Gastroesophageal sphincter (tissue), 3 donors: Measurements from ENCODE around the gene AP5B1.

Experiments
- EP300 ChIP-seq: sonication (generic); formaldehyde crosslinking; IDR thresholded peaks from one replicate; pipeline ENCODE4 v1.6.1; 2017; ENCODE audit warnings: antibody characterized with exemption, mild to moderate bottlenecking
- POLR2A ChIP-seq, 2 donors: fragments of 450-650 bp; IDR thresholded peaks; one replicate each; pipeline ENCODE4 v1.6.1; 2017; ENCODE audit warnings: antibody characterized with exemption in 2 of 2, mild to moderate bottlenecking in 2 of 2, moderate library complexity in 1 of 2
- POLR2AphosphoS5 ChIP-seq: sonication (generic); formaldehyde crosslinking; IDR thresholded peaks from one replicate; pipeline ENCODE4 v1.6.1; 2017; ENCODE audit warnings: antibody characterized with exemption
- TF ChIP-seq, protein P1 (sequence below), 4 experiments: fragments of 200-600 bp in 2 of 4; fragments of 450-650 bp in 2 of 4; sonication (generic) in 1 of 4; IDR thresholded peaks; one replicate each; pipeline ENCODE4 v1.5.1; 2017 to 2019; ENCODE audit warnings: antibody characterized with exemption in 4 of 4, mild to moderate bottlenecking in 2 of 4, moderate library complexity in 2 of 4

DNA sequence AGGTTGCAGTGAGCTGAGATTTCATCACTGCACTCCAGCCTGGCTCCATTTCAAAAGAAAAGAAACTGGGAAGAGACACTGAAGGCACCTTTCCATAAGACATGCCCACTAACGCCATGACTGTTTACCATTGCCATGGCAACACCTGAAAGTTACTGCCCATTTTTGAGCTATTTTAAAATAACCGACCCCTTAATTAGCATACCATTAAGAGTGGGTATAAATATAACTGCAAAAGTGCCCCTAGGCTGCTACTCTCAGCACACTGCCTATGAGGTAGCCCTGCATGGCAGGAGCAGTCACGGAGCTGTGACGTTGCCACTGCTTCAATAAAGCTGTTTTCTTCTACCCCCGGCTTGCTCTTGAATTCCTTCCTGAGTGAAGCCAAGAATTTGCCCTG, 50.3 kb downstream of the AP5B1 start:
- TF ChIP-seq, protein P1, sequence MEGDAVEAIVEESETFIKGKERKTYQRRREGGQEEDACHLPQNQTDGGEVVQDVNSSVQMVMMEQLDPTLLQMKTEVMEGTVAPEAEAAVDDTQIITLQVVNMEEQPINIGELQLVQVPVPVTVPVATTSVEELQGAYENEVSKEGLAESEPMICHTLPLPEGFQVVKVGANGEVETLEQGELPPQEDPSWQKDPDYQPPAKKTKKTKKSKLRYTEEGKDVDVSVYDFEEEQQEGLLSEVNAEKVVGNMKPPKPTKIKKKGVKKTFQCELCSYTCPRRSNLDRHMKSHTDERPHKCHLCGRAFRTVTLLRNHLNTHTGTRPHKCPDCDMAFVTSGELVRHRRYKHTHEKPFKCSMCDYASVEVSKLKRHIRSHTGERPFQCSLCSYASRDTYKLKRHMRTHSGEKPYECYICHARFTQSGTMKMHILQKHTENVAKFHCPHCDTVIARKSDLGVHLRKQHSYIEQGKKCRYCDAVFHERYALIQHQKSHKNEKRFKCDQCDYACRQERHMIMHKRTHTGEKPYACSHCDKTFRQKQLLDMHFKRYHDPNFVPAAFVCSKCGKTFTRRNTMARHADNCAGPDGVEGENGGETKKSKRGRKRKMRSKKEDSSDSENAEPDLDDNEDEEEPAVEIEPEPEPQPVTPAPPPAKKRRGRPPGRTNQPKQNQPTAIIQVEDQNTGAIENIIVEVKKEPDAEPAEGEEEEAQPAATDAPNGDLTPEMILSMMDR (IDR thresholded peaks at IDR 0.05), result no peak
- TF ChIP-seq POLR2A (IDR thresholded peaks at IDR 0.05) (no peak), EP300 (no peak), POLR2AphosphoS5 (no peak)
